ENCODE results near the gene KCNK1. TPM values are rescaled to one million over a fixed set of nuclear protein-coding genes. Genes with fewer than 3 reads are reported as not detected.
"Not testable (repeated sequence)": the region's sequence is repeated elsewhere in the genome, so short reads cannot be mapped to it uniquely, and the experiment has no call there.

KCNK1 gene
- total and polyA plus RNA-seq, 4 donors: 2.5 to 12.3 (median 4.5) TPM

DNA sequence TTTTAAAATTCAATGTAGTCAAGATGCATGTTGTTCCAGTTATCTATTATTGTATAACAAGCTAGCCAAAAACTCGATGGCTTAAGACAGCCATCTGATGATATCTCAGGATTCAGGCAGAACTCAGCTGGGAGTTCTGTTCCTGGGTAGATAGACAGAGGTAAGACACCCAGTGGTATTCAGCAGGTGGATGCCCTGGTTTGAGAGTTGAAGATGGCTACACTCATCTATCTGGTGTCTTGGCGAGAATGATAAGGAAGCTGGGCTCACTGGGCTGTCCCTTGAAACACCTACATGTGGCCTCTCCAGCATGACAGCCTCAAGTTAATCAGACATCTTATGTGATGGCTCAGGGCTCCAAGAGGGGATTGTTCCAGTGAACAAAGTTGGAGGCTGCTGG, 3.3 kb upstream of the KCNK1 start:
- peaks cover 2 to 19% (median 10%) of the 10 kb centered on the region in 4 donors for H3K4me1 ChIP-seq (ENCODE audit: control insufficient read depth in 4 of 4, insufficient read depth in 4 of 4, low read length in 3 of 4)
- no peaks in the 10 kb centered on the region for H3K9me3 ChIP-seq (ENCODE audit: control insufficient read depth in 4 of 4, low read length in 3 of 4)
- H3K4me3 ChIP-seq (ENCODE audit: low read depth in 1 of 3, low read length in 3 of 3): no peak overlapping the region
- no peaks in the 10 kb centered on the region for H3K27me3 ChIP-seq (ENCODE audit: control insufficient read depth in 4 of 4, insufficient read depth in 4 of 4, low read length in 3 of 4)
- H3K9ac ChIP-seq (ENCODE audit: low read depth in 1 of 2, low read length in 2 of 2): no peak overlapping the region
- TF ChIP-seq, protein P1, sequence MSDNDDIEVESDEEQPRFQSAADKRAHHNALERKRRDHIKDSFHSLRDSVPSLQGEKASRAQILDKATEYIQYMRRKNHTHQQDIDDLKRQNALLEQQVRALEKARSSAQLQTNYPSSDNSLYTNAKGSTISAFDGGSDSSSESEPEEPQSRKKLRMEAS (IDR thresholded peaks at IDR 0.05): no peak
- no peak for TF ChIP-seq TAF1 (conservative IDR thresholded peaks at IDR 0.05)
- no peak for TF ChIP-seq SP1 (IDR thresholded peaks at IDR 0.05)
- TF ChIP-seq, protein P2, sequence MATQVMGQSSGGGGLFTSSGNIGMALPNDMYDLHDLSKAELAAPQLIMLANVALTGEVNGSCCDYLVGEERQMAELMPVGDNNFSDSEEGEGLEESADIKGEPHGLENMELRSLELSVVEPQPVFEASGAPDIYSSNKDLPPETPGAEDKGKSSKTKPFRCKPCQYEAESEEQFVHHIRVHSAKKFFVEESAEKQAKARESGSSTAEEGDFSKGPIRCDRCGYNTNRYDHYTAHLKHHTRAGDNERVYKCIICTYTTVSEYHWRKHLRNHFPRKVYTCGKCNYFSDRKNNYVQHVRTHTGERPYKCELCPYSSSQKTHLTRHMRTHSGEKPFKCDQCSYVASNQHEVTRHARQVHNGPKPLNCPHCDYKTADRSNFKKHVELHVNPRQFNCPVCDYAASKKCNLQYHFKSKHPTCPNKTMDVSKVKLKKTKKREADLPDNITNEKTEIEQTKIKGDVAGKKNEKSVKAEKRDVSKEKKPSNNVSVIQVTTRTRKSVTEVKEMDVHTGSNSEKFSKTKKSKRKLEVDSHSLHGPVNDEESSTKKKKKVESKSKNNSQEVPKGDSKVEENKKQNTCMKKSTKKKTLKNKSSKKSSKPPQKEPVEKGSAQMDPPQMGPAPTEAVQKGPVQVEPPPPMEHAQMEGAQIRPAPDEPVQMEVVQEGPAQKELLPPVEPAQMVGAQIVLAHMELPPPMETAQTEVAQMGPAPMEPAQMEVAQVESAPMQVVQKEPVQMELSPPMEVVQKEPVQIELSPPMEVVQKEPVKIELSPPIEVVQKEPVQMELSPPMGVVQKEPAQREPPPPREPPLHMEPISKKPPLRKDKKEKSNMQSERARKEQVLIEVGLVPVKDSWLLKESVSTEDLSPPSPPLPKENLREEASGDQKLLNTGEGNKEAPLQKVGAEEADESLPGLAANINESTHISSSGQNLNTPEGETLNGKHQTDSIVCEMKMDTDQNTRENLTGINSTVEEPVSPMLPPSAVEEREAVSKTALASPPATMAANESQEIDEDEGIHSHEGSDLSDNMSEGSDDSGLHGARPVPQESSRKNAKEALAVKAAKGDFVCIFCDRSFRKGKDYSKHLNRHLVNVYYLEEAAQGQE (IDR thresholded peaks at IDR 0.05): no peak
- TF ChIP-seq FOXA1 (IDR thresholded peaks at IDR 0.05): no peak
- TF ChIP-seq JUND (IDR thresholded peaks at IDR 0.05): no peak
- no peak for TF ChIP-seq GABPA (IDR thresholded peaks at IDR 0.05 in 1 of 2, conservative IDR thresholded peaks at IDR 0.05 in 1 of 2)
- TF ChIP-seq EGR1 (IDR thresholded peaks at IDR 0.05; ENCODE audit: low read depth in 2 of 2): no peak
- TF ChIP-seq, protein P3, sequence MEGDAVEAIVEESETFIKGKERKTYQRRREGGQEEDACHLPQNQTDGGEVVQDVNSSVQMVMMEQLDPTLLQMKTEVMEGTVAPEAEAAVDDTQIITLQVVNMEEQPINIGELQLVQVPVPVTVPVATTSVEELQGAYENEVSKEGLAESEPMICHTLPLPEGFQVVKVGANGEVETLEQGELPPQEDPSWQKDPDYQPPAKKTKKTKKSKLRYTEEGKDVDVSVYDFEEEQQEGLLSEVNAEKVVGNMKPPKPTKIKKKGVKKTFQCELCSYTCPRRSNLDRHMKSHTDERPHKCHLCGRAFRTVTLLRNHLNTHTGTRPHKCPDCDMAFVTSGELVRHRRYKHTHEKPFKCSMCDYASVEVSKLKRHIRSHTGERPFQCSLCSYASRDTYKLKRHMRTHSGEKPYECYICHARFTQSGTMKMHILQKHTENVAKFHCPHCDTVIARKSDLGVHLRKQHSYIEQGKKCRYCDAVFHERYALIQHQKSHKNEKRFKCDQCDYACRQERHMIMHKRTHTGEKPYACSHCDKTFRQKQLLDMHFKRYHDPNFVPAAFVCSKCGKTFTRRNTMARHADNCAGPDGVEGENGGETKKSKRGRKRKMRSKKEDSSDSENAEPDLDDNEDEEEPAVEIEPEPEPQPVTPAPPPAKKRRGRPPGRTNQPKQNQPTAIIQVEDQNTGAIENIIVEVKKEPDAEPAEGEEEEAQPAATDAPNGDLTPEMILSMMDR (IDR thresholded peaks at IDR 0.05; ENCODE audit: low read depth, low read length, missing input control): no peak
- TF ChIP-seq, protein P4, sequence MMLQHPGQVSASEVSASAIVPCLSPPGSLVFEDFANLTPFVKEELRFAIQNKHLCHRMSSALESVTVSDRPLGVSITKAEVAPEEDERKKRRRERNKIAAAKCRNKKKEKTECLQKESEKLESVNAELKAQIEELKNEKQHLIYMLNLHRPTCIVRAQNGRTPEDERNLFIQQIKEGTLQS (IDR thresholded peaks at IDR 0.05): no peak
- TF ChIP-seq FOXA2 (IDR thresholded peaks at IDR 0.05): no peak
- TF ChIP-seq, protein P5, sequence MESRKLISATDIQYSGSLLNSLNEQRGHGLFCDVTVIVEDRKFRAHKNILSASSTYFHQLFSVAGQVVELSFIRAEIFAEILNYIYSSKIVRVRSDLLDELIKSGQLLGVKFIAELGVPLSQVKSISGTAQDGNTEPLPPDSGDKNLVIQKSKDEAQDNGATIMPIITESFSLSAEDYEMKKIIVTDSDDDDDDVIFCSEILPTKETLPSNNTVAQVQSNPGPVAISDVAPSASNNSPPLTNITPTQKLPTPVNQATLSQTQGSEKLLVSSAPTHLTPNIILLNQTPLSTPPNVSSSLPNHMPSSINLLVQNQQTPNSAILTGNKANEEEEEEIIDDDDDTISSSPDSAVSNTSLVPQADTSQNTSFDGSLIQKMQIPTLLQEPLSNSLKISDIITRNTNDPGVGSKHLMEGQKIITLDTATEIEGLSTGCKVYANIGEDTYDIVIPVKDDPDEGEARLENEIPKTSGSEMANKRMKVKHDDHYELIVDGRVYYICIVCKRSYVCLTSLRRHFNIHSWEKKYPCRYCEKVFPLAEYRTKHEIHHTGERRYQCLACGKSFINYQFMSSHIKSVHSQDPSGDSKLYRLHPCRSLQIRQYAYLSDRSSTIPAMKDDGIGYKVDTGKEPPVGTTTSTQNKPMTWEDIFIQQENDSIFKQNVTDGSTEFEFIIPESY (IDR thresholded peaks at IDR 0.05): no peak
- no peak for TF ChIP-seq NR2F2 (IDR thresholded peaks at IDR 0.05)
- TF ChIP-seq RXRA (IDR thresholded peaks at IDR 0.05): no peak
- no peak for TF ChIP-seq RAD21 (IDR thresholded peaks at IDR 0.05)
- TF ChIP-seq HNF4G (IDR thresholded peaks at IDR 0.05): no peak
- no peak overlapping the region for H3K27ac ChIP-seq (ENCODE audit: low read depth in 1 of 2, low read length in 2 of 2)
- 89% methylated on average over 2 of the region's 2 CpGs for WGBS
- no peak for DNase-seq (ENCODE audit: low spot score)
- H3K36me3 ChIP-seq (ENCODE audit: control insufficient read depth in 4 of 4, insufficient read depth in 3 of 4, low read depth in 1 of 4, low read length in 3 of 4): no peaks in the 10 kb centered on the region

DNA sequence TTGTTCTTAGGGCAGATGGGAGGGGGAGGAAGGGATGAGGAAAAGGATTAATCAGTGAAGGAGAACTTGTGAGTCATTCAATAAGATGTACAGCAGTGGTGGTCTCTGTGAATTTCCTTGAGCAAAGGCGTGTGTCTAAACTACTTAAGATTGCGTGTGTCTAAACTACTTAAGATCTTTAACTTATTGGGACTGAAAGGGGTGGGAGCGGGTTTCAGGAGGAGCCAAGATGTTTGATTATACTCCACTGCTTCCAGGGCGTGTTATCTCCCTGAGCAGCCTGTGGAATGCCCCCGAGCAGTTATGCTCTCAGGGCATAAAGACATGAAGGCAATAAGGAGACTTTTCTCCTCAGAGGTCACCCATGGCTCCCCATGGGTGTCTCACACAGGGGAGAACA, 2.5 kb upstream of the KCNK1 start:
- H3K27ac ChIP-seq (ENCODE audit: low read depth in 1 of 2, low read length in 2 of 2); H3K36me3 ChIP-seq (ENCODE audit: control insufficient read depth in 4 of 4, insufficient read depth in 3 of 4, low read depth in 1 of 4, low read length in 3 of 4); H3K9ac ChIP-seq (ENCODE audit: low read depth in 1 of 2, low read length in 2 of 2); H3K27me3 ChIP-seq (ENCODE audit: control insufficient read depth in 4 of 4, insufficient read depth in 4 of 4, low read length in 3 of 4); H3K9me3 ChIP-seq (ENCODE audit: control insufficient read depth in 4 of 4, low read length in 3 of 4); DNase-seq (ENCODE audit: low spot score); H3K4me3 ChIP-seq (ENCODE audit: low read depth in 1 of 3, low read length in 3 of 3): not testable (repeated sequence)
- peaks cover 2 to 23% (median 10%) of the 10 kb centered on the region in 4 donors for H3K4me1 ChIP-seq (ENCODE audit: control insufficient read depth in 4 of 4, insufficient read depth in 4 of 4, low read length in 3 of 4)
- WGBS: 85% methylated on average over 5 of the region's 5 CpGs

All from liver (tissue), 9 donors.